ENCODE data around the gene MYBPC2. TPM values are rescaled to one million over a fixed set of nuclear protein-coding genes. Genes with fewer than 3 reads are reported as not detected.

The MYBPC2 gene
- total RNA-seq, 2 donors from 2014 or later = not detected

DNA sequence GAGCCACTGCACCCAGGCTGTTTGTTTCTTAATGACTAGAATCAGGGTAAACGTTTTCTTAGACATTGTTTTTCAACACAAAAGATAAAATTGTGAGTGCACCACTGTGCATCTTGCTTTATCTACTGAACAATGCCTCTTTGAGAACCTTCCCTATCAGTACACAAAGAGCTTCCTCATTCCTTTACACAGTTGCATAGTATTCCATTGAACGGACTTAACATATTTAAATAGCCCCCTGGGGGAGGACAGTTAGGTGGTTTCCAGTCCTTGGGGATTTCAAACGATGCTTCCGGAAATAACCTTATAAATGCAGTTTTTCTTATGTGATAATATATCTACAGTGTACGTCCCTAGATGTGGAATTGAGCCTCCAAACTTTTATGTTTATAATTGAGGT lies 39.9 kb upstream of the MYBPC2 start:
- TF ChIP-seq POLR2A (IDR thresholded peaks at IDR 0.05) = no peak
- TF ChIP-seq, protein P1, sequence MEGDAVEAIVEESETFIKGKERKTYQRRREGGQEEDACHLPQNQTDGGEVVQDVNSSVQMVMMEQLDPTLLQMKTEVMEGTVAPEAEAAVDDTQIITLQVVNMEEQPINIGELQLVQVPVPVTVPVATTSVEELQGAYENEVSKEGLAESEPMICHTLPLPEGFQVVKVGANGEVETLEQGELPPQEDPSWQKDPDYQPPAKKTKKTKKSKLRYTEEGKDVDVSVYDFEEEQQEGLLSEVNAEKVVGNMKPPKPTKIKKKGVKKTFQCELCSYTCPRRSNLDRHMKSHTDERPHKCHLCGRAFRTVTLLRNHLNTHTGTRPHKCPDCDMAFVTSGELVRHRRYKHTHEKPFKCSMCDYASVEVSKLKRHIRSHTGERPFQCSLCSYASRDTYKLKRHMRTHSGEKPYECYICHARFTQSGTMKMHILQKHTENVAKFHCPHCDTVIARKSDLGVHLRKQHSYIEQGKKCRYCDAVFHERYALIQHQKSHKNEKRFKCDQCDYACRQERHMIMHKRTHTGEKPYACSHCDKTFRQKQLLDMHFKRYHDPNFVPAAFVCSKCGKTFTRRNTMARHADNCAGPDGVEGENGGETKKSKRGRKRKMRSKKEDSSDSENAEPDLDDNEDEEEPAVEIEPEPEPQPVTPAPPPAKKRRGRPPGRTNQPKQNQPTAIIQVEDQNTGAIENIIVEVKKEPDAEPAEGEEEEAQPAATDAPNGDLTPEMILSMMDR (IDR thresholded peaks at IDR 0.05) = no peak
- H3K4me1 ChIP-seq = no peaks in the 10 kb centered on the region
- WGBS, 2 donors = 90 to 93% methylated on average over 5 of the region's 5 CpGs
- intact Hi-C loops (cut with DNase I) = no loop called here
- H3K27ac ChIP-seq = no peak overlapping the region
- no peak for DNase-seq
- H3K27me3 ChIP-seq = no peaks in the 10 kb centered on the region
- no peaks in the 10 kb centered on the region for H3K9me3 ChIP-seq
- ATAC-seq = no peak
- H3K4me3 ChIP-seq = no peak overlapping the region
- H3K36me3 ChIP-seq (replicated peaks in 1 of 2; ENCODE audit: insufficient read depth in 1 of 2, low read depth in 2 of 2) = no peaks in the 10 kb centered on the region

DNA sequence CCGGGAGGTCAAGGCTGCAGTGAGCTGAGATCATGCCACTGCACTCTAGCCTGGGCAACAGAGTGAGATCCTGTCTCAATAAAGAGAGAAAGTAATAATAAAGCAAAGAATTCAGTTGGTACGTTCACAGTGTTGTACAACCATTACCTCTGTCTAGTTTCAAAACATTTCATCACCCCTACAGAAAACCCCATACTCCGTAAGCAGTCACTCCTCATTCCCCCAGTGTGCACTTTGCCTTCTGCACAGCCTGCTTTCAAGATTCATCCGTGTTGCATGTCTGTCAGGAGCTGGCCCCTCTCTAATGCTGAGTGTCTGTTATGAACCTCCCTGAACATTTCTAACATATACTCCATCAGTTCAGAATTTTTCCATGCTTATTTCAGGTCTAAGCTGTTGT lies 39.1 kb upstream of the MYBPC2 start:
- Histone ChIP-seq H3K27me3 (no peaks in the 10 kb centered on the region), H3K36me3 (replicated peaks in 1 of 2; ENCODE audit: insufficient read depth in 1 of 2, low read depth in 2 of 2) (no peaks in the 10 kb centered on the region), H3K9me3 (no peaks in the 10 kb centered on the region), H3K27ac (no peak overlapping the region), H3K4me3 (no peak overlapping the region), H3K4me1 (no peaks in the 10 kb centered on the region)
- 80 to 90% methylated on average over 4 of the region's 4 CpGs for WGBS, 2 donors
- DNase-seq (no peak), ATAC-seq (no peak)
- TF ChIP-seq, protein P1 (IDR thresholded peaks at IDR 0.05) = no peak
- no peak for TF ChIP-seq POLR2A (IDR thresholded peaks at IDR 0.05)
- intact Hi-C loops (cut with DNase I) = no loop called here

- DNase-seq (no peak), ATAC-seq (no peak)
- H3K4me1 ChIP-seq = no peaks in the 10 kb centered on the region
- TF ChIP-seq POLR2A (IDR thresholded peaks at IDR 0.05) = no peak
- TF ChIP-seq, protein P1 (IDR thresholded peaks at IDR 0.05) = no peak
- H3K4me3 ChIP-seq = no peak overlapping the region
- no peaks in the 10 kb centered on the region for H3K27me3 ChIP-seq
- H3K36me3 ChIP-seq (replicated peaks in 1 of 2; ENCODE audit: insufficient read depth in 1 of 2, low read depth in 2 of 2) = no peaks in the 10 kb centered on the region
- WGBS, 2 donors = 96 to 98% methylated on average over 9 of the region's 9 CpGs
- no peaks in the 10 kb centered on the region for H3K9me3 ChIP-seq
- H3K27ac ChIP-seq = no peak overlapping the region
- intact Hi-C loops (cut with DNase I) = no loop called here
Observed at GRCh38 chr19:50394017-50394416, 38.7 kb upstream of the MYBPC2 start.

DNA sequence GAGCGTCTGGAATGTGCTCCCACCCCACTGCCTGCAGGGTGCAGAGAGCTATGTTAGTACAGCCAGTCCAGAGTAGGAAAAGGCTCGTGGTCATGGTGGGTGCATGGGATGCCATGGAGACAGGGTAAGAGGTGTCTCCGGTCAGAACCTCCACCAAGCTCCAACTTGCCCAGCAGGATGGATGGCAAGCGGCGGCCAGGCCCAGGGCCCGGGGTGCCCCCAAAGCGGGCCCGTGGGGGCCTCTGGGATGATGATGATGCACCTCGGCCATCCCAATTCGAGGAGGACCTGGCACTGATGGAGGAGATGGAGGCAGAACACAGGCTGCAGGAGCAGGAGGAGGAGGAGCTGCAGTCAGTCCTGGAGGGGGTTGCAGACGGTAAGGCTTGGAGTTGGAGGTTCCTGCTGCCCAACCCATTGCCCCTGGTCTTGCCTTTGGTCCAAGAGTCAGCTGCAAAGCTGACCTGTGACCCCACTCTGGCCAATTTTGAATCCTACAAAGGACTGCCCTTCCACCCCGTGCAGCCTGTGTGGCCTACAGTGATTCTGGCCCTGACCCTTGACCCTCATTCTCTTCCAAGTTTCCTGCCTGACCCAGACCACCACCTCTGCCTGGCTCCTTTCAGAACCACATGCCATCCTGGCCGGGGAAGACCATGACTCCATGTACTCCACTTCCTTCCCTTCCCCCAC lies 33.9 kb upstream of the MYBPC2 start:
- intact Hi-C loops (cut with DNase I) = no loop called here
- no peaks in the 10 kb centered on the region for H3K9me3 ChIP-seq
- DNase-seq = no peak
- no peak for TF ChIP-seq POLR2A (IDR thresholded peaks at IDR 0.05)
- TF ChIP-seq, protein P1 (IDR thresholded peaks at IDR 0.05) = no peak
- H3K36me3 ChIP-seq (replicated peaks in 1 of 2; ENCODE audit: insufficient read depth in 1 of 2, low read depth in 2 of 2) = no peaks in the 10 kb centered on the region
- no peak overlapping the region for H3K27ac ChIP-seq
- H3K4me1 ChIP-seq = no peaks in the 10 kb centered on the region
- no peaks in the 10 kb centered on the region for H3K27me3 ChIP-seq
- no peak for ATAC-seq
- H3K4me3 ChIP-seq = no peak overlapping the region
- WGBS, 2 donors = 91 to 92% methylated on average over 13 of the region's 13 CpGs

DNA sequence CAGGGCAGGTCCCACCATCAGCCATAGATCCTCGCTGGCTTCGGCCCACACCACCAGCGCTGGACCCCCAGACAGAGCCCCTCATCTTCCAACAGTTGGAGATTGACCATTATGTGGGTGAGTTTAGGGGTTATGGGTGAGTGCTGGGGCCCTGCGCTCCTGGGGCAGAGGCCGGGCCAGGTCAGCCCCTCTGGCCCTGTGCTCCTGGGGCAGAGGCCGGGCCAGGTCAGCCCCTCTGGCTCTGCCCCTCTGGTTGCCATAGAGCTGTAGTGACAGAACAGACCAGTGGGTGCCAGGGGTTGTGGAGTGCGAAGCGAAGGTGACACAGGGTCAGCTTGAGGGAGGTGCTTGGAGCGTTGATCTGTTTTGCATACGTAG lies 33.3 kb upstream of the MYBPC2 start:
- no peak for ATAC-seq
- Histone ChIP-seq H3K4me1 (no peaks in the 10 kb centered on the region), H3K27me3 (no peaks in the 10 kb centered on the region), H3K9me3 (no peaks in the 10 kb centered on the region), H3K27ac (no peak overlapping the region), H3K36me3 (replicated peaks in 1 of 2; ENCODE audit: insufficient read depth in 1 of 2, low read depth in 2 of 2) (no peaks in the 10 kb centered on the region), H3K4me3 (no peak overlapping the region)
- intact Hi-C loops (cut with DNase I) = no loop called here
- WGBS, 2 donors = 93 to 95% methylated on average over 3 to 10 of the region's 10 CpGs
- TF ChIP-seq, protein P1 (IDR thresholded peaks at IDR 0.05) = no peak
- TF ChIP-seq POLR2A (IDR thresholded peaks at IDR 0.05) = no peak
- no peak for DNase-seq
